Activated CD4-positive, alpha-beta T cell treated with anti-CD3 and anti-CD28 coated beads, Interleukin-2, amount 10 ng/mL, durations not matched to agents 7 days and 5 days (primary cell): ENCODE data around the gene VWA1. TPM values are rescaled to one million over a fixed set of nuclear protein-coding genes. Genes with fewer than 3 reads are reported as not detected.

Experiments used
- CTCF ChIA-PET: fragments of 350-600 bp; sonication (Branson Sonifier 250); formaldehyde crosslinking; loops from one replicate; lab custom pipeline; 2021; ENCODE audit warnings: antibody characterized with exemption; lab: Charles Lee
- POLR2A ChIA-PET: fragments of 350-600 bp; sonication (Branson Sonifier 250); formaldehyde crosslinking; loops from one replicate; lab custom pipeline; 2021; ENCODE audit warnings: antibody characterized with exemption; lab: Charles Lee
- DNase-seq: peaks from one replicate; pipeline ENCODE4 v3.0.0-alpha.2; 2020
- H3K27ac Mint-ChIP-seq: one replicate; pipeline ENCODE4 v1.8.0; 2021; ENCODE audit warnings: mild to moderate bottlenecking, moderate library complexity, mixed read lengths
- H3K27me3 Mint-ChIP-seq: one replicate; pipeline ENCODE4 v1.8.0; 2021; ENCODE audit warnings: mixed read lengths
- H3K36me3 Mint-ChIP-seq: one replicate; pipeline ENCODE4 v1.8.0; 2021; ENCODE audit warnings: low read depth, mixed read lengths
- H3K4me1 Mint-ChIP-seq: one replicate; pipeline ENCODE4 v1.8.0; 2021; ENCODE audit warnings: mixed read lengths
- H3K4me3 Mint-ChIP-seq: one replicate; pipeline ENCODE4 v1.8.0; 2021; ENCODE audit warnings: mild to moderate bottlenecking, moderate library complexity, mixed read lengths
- H3K9me3 Mint-ChIP-seq: one replicate; pipeline ENCODE4 v1.8.0; 2021; ENCODE audit warnings: mixed read lengths
- total RNA-seq, 2 experiments: library from RNA; stranded (reverse); gene quantifications; one replicate each; pipeline ENCODE4 v1.2.3, GENCODE V29; 2021

Gene VWA1
- total RNA-seq, 2 experiments from 2014 or later = 0.10 to 0.12 TPM

DNA sequence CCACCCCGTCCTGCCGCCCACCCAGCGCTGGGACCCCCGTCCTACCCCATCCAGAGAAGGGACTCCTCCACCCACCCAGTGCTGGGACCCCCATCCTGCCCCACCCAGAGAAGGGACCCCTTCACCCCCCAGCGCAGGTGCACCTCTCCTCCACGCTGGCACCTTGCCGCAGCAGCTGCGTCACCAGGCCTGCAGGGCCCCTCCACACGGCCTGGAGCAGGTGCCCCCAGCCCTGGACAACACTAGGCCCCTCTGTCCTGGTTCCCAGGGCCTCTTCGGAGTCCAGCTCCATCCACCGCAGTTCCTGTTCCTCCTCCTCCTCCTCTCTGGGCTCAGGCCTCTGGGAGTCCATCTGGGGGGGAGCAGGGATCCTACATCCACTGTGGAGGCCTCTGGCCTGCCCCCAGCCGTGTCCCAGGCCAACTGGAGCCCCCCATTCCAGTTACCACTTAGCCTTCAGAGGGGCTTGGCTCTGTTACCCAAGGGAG lies 14.8 kb upstream of the VWA1 start:
- Mint-ChIP-seq H3K36me3 (no peaks in the 10 kb centered on the region), H3K27me3 (peaks cover 5% of the 10 kb centered on the region), H3K9me3 (no peaks in the 10 kb centered on the region), H3K4me3 (no peak overlapping the region), H3K4me1 (peaks cover 14% of the 10 kb centered on the region), H3K27ac (no peak overlapping the region)
- ChIA-PET POLR2A (no interaction called here), CTCF (interaction anchor here (0.9 kb wide), 1 partner anchor 20 kb away, joined by 3 read pairs; no protein-coding TSS in a partner anchor)
- DNase-seq = no peak

DNA sequence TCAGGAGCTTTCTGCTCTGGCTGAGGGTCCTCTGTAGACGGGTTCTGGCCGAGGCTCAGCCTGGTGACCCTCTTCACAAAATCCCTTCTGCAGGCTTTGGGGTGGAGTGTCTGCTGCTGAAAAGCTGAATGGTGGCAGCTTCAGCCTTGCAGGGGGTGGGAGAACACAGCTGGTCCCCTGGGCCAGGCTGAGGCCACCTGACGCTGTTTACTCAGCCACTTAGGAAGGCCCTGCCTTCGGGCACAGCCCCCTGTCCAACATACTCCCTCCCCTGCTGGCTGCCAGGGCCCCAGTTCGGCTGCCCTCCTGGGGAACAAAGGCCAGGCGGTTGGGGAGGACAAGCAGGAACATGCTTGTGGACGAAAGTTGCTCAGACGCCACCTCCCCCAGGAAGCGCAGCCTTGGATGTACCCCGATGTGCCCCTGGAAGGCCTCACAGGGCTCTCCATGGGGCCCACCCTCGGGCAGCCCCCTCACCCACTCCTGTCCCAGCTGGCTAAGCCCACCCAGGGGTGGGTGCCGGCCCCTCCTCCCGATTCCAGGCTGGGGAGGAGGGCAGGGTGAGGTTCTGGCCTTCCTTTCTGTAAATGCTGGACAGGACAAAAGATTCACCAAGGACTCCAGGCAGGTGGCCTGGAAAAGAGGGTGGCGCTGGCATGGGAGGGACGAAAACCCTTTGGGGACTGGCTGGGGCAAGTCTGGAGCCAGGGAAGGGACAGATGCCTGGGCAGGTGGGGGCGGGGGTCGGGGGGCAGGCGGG lies 14.2 kb upstream of the VWA1 start, which contains the start of gene ANKRD65:
TSS of gene ANKRD65 (minus strand) at position 130 of the 760 bp plus-strand sequence. CDS start 271 bp downstream, outside the sequence.
- Mint-ChIP-seq H3K27ac (no peak within 1 kb of the TSS), H3K27me3 (peaks cover 9% of the 10 kb centered on the region), H3K4me3 (no peak within 1 kb of the TSS), H3K4me1 (peaks cover 15% of the 10 kb centered on the region), H3K36me3 (no peaks in the 10 kb centered on the region), H3K9me3 (no peaks in the 10 kb centered on the region)
- CTCF ChIA-PET = interaction anchor here (0.9 kb wide), 1 partner anchor 19 kb away, joined by 3 read pairs; no protein-coding TSS in a partner anchor
- no peak for DNase-seq
- POLR2A ChIA-PET = no interaction called here

GRCh38 chr1:1421907-1422464 lies 13.5 kb upstream of the VWA1 start:
- no peaks in the 10 kb centered on the region for H3K36me3 Mint-ChIP-seq
- peaks cover 15% of the 10 kb centered on the region for H3K4me1 Mint-ChIP-seq
- DNase-seq = no peak
- H3K9me3 Mint-ChIP-seq = no peaks in the 10 kb centered on the region
- CTCF ChIA-PET = no interaction called here
- H3K4me3 Mint-ChIP-seq = no peak overlapping the region
- POLR2A ChIA-PET = no interaction called here
- H3K27me3 Mint-ChIP-seq = peaks cover 10% of the 10 kb centered on the region
- H3K27ac Mint-ChIP-seq = no peak overlapping the region

DNA sequence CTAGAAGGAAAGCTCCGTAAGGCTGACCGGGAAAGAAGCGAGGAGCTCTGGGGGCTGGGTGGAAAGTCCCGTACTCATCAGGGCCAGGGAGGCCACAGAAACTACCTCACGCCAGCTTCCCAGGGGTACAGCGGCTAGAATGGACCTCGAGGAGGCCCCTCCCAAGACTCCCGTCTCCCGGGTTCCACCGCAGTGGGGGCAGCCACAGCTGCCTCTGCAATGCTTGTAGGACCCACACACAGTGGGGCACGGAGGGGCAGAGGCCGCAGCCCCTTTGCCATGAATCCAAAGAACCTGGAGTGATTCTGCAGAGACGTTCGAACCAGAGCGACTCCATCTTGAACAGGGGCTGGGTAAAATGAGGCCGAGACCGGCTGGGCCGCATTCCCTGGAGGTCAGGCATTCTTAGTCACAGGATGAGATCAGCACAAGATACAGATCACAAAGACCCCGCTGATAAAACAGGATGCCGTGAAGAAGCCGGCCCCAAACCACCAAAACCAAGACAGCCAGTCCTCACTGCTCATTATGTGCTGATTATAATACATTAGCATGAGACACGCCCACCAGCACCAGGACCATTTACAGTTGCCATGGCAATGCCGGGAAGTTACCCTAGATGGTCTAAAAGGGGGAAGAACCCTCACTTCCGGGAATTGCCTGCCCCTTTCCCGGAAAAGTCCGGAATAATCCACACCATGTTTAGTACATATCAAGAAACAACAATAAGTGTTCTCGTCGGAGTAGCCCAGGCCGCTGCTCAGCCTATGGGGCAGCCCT lies 12.8 kb upstream of the VWA1 start:
- no peak for DNase-seq
- H3K36me3 Mint-ChIP-seq = no peaks in the 10 kb centered on the region
- CTCF ChIA-PET = no interaction called here
- H3K27me3 Mint-ChIP-seq = peaks cover 9% of the 10 kb centered on the region
- no peak overlapping the region for H3K4me3 Mint-ChIP-seq
- POLR2A ChIA-PET = no interaction called here
- H3K4me1 Mint-ChIP-seq = peaks cover 12% of the 10 kb centered on the region
- no peak overlapping the region for H3K27ac Mint-ChIP-seq
- H3K9me3 Mint-ChIP-seq = no peaks in the 10 kb centered on the region

- Mint-ChIP-seq H3K9me3 (no peaks in the 10 kb centered on the region), H3K27me3 (peaks cover 9% of the 10 kb centered on the region), H3K27ac (no peak overlapping the region), H3K4me3 (no peak overlapping the region), H3K36me3 (no peaks in the 10 kb centered on the region), H3K4me1 (peaks cover 7% of the 10 kb centered on the region)
- no peak for DNase-seq
- POLR2A ChIA-PET = no interaction called here
- CTCF ChIA-PET = interaction anchor here (1.0 kb wide), 1 partner anchor 79 kb away, joined by 3 read pairs; no protein-coding TSS in a partner anchor
Observed at GRCh38 chr1:1423245-1423597, 12.3 kb upstream of the VWA1 start.

DNA sequence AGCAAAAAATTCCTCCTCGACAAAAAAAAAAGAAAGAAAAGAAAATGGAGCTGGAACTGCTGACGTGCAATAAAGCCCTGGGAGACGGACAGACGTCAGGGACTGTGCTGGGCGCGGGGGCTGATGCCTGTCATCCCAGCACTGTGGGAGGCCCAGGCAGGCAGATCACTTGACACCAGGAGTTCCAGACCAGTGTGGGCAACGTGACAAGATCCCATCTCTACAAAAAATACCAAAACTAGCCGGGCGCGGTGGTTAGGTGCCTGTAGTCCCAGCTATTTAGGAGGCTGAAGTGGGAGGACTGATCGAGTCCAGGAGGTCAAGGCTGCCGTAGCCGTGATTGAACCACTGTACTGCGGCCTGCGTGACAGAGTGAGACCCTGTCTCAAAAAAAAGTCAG lies 10.8 kb upstream of the VWA1 start:
- Mint-ChIP-seq H3K27me3 (peaks cover 16% of the 10 kb centered on the region), H3K4me3 (no peak overlapping the region), H3K4me1 (peaks cover 5% of the 10 kb centered on the region), H3K9me3 (no peaks in the 10 kb centered on the region), H3K27ac (no peak overlapping the region), H3K36me3 (no peaks in the 10 kb centered on the region)
- POLR2A ChIA-PET = no interaction called here
- CTCF ChIA-PET = interaction anchor here (0.6 kb wide), 1 partner anchor 10 kb away, joined by 3 read pairs; no protein-coding TSS in a partner anchor
- DNase-seq = no peak

DNA sequence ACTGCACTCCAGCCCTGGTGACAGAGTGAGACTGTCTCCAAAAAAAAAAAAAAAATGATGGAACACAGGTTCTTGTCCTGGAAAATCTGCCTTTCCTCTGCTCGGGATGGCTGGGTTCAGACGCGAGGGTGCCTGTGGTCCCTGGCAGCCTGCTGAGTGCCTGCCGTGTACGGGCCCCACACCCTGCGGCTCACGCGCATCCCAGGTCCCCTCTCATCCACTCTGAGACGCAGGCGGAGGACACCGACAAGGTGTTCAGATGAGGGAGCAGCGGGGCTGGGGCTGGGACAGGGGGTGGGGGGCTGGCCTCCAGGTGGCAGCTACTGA lies 10.1 kb upstream of the VWA1 start:
- Mint-ChIP-seq H3K4me1 (peaks cover 5% of the 10 kb centered on the region), H3K27me3 (peaks cover 19% of the 10 kb centered on the region), H3K36me3 (no peaks in the 10 kb centered on the region), H3K27ac (no peak overlapping the region), H3K4me3 (no peak overlapping the region), H3K9me3 (no peaks in the 10 kb centered on the region)
- DNase-seq = no peak
- CTCF ChIA-PET = no interaction called here
- POLR2A ChIA-PET = no interaction called here

DNA sequence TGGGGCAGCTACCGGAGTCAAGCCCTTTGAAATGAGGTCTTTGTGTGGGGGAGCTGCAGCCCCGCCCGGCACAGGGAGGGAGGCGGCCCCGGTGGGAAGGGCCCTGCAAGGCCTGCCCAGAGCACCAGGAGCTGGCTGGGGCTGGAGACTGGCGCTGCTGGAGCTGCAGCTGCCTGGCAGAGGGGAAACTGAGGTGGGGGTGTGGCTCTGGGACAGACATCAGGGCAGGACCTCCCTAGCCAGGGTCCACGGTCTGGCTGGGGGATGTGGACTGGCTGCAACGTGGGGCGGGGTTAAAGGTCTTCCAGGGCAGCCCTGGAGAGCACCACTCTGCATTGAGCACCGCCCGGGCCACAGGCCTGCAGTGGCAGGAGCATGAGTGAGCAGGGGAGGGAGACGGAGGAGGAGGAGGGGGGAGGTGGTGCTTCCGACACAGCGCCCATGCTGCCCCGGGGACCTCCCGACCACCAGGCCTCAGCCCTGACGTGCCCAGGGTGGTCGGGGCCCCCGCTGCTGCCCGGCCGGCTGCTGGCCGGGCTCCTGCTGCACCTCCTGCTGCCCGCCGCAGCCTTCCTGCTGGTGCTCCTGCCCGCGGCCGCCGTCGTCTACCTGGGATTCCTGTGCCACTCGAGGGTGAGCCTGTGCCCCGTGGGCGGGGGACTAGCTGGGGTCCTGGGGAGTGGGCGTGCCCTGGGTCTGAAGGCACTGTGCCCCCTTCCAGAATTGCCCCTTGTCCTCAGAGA lies 9.6 kb upstream of the VWA1 start:
- peaks cover 5% of the 10 kb centered on the region for H3K4me1 Mint-ChIP-seq
- peaks cover 16% of the 10 kb centered on the region for H3K27me3 Mint-ChIP-seq
- ChIA-PET POLR2A (no interaction called here), CTCF (interaction anchor here (0.5 to 1.3 kb wide), 2 partner anchors 11 to 48 kb away, joined by 3 to 4 read pairs; no protein-coding TSS in a partner anchor)
- H3K9me3 Mint-ChIP-seq = no peaks in the 10 kb centered on the region
- DNase-seq = no peak
- no peaks in the 10 kb centered on the region for H3K36me3 Mint-ChIP-seq
- H3K4me3 Mint-ChIP-seq = no peak overlapping the region
- H3K27ac Mint-ChIP-seq = no peak overlapping the region

- Mint-ChIP-seq H3K36me3 (no peaks in the 10 kb centered on the region), H3K4me1 (peaks cover 5% of the 10 kb centered on the region), H3K27me3 (peaks cover 16% of the 10 kb centered on the region), H3K4me3 (no peak overlapping the region), H3K27ac (no peak overlapping the region), H3K9me3 (no peaks in the 10 kb centered on the region)
- CTCF ChIA-PET = interaction anchor here (0.5 to 1.3 kb wide), 2 partner anchors 11 to 49 kb away, joined by 3 to 4 read pairs; no protein-coding TSS in a partner anchor
- POLR2A ChIA-PET = no interaction called here
- no peak for DNase-seq
Observed at GRCh38 chr1:1426496-1427105, 8.9 kb upstream of the VWA1 start.

- no peaks in the 10 kb centered on the region for H3K36me3 Mint-ChIP-seq
- no peak for DNase-seq
Observed at GRCh38 chr1:1427106-1427819, 8.2 kb upstream of the VWA1 start.

GRCh38 chr1:1427820-1428148 lies 7.7 kb upstream of the VWA1 start:
- Mint-ChIP-seq H3K9me3 (no peaks in the 10 kb centered on the region), H3K27me3 (peaks cover 16% of the 10 kb centered on the region), H3K4me3 (no peak overlapping the region), H3K4me1 (peaks cover 5% of the 10 kb centered on the region), H3K27ac (no peak overlapping the region), H3K36me3 (no peaks in the 10 kb centered on the region)
- DNase-seq = no peak
- ChIA-PET POLR2A (no interaction called here), CTCF (interaction anchor here (0.8 to 1.3 kb wide), 2 partner anchors 13 to 167 kb away, joined by 3 read pairs; no protein-coding TSS in a partner anchor)

More at GRCh38 chr1:1427106-1427819, 8.2 kb upstream of the VWA1 start:
- Mint-ChIP-seq H3K27me3 (peaks cover 16% of the 10 kb centered on the region), H3K4me1 (peaks cover 5% of the 10 kb centered on the region), H3K9me3 (no peaks in the 10 kb centered on the region), H3K27ac (no peak overlapping the region), H3K4me3 (no peak overlapping the region)
- ChIA-PET POLR2A (no interaction called here), CTCF (no interaction called here)
